GM23338 (cell line): ENCODE data around the gene HOXB4. TPM values are rescaled to one million over a fixed set of nuclear protein-coding genes. Genes with fewer than 3 reads are reported as not detected.
A peak's percentile ranks its signal among the peaks of the same experiment; 100 is the strongest.

Experiments
- ATAC-seq: fragments of 200-7000 bp; cut with Tn5 transposase; 3 replicates; pipeline ENCODE4 v1.9.1; 2020
- DNase-seq: peaks from one replicate; pipeline ENCODE4 v3.0.0-alpha.2; 2015; ENCODE audit warnings: low spot score
- H2AFZ ChIP-seq: fragments of 200-600 bp; sonication (generic); 2 replicates; pipeline ENCODE4 v1.8.0; 2016; ENCODE audit warnings: antibody characterized with exemption, mild to moderate bottlenecking, moderate library complexity
- H3F3A ChIP-seq: fragments of 200-600 bp; sonication (generic); replicated peaks from 2 replicates; pipeline ENCODE4 v1.8.0; 2017; ENCODE audit warnings: antibody characterized with exemption, mixed run types, low read depth
- H3K27ac ChIP-seq: fragments of 200-600 bp; sonication (generic); 2 replicates; pipeline ENCODE4 v1.6.1; 2016; ENCODE audit warnings: low read depth
- H3K27me3 ChIP-seq: fragments of 200-600 bp; sonication (generic); 2 replicates; pipeline ENCODE4 v1.8.0; 2016; ENCODE audit warnings: mild to moderate bottlenecking, mixed run types, moderate library complexity; ENCODE audit not compliant: insufficient read depth
- H3K36me3 ChIP-seq: fragments of 200-600 bp; sonication (generic); 2 replicates; pipeline ENCODE4 v1.8.0; 2016; ENCODE audit warnings: mild to moderate bottlenecking; ENCODE audit not compliant: insufficient read depth
- H3K4me1 ChIP-seq: fragments of 200-600 bp; sonication (generic); 2 replicates; pipeline ENCODE4 v1.8.0; 2016; ENCODE audit warnings: mild to moderate bottlenecking, moderate library complexity; ENCODE audit not compliant: insufficient read depth
- H3K4me2 ChIP-seq: fragments of 200-600 bp; sonication (generic); 2 replicates; pipeline ENCODE4 v1.7.1; 2017; ENCODE audit warnings: mixed run types
- H3K4me3 ChIP-seq: fragments of 200-600 bp; sonication (generic); 2 replicates; pipeline ENCODE4 v1.6.1; 2016; ENCODE audit warnings: mixed run types
- H3K79me2 ChIP-seq: fragments of 200-600 bp; sonication (generic); replicated peaks from 2 replicates; pipeline ENCODE4 v1.8.0; 2017; ENCODE audit warnings: mild to moderate bottlenecking; ENCODE audit not compliant: insufficient read depth
- H3K9me2 ChIP-seq: fragments of 200-600 bp; sonication (generic); 2 replicates; pipeline ENCODE4 v1.8.0; 2017; ENCODE audit not compliant: insufficient read depth
- H4K20me1 ChIP-seq: fragments of 200-600 bp; sonication (generic); replicated peaks from 2 replicates; pipeline ENCODE4 v1.8.0; 2017; ENCODE audit warnings: mild to moderate bottlenecking; ENCODE audit not compliant: insufficient read depth
- H3K27ac Mint-ChIP-seq: 2 replicates; pipeline ENCODE4 v1.8.0; 2020; ENCODE audit warnings: inconsistent platforms, mild to moderate bottlenecking, moderate library complexity, mixed read lengths
- H3K27me3 Mint-ChIP-seq: 3 replicates; pipeline ENCODE4 v1.8.0; 2022; ENCODE audit warnings: low read depth, mild to moderate bottlenecking, moderate library complexity, mixed read lengths, inconsistent platforms; ENCODE audit not compliant: insufficient read depth, poor library complexity
- H3K36me3 Mint-ChIP-seq: 3 replicates; pipeline ENCODE4 v1.8.0; 2021; ENCODE audit warnings: low read depth, mild to moderate bottlenecking, inconsistent platforms, moderate library complexity, mixed read lengths
- H3K4me1 Mint-ChIP-seq: 3 replicates; pipeline ENCODE4 v1.8.0; 2020; ENCODE audit warnings: mild to moderate bottlenecking, inconsistent platforms, mixed read lengths
- H3K4me3 Mint-ChIP-seq: 3 replicates; pipeline ENCODE4 v1.8.0; 2021; ENCODE audit warnings: moderate library complexity, mild to moderate bottlenecking, inconsistent platforms, mixed read lengths
- H3K9me3 Mint-ChIP-seq: 3 replicates; pipeline ENCODE4 v1.8.0; 2020; ENCODE audit warnings: moderate library complexity, mild to moderate bottlenecking, inconsistent platforms, mixed read lengths
- EZH2 ChIP-seq: fragments of 200-600 bp; sonication (generic); IDR thresholded peaks from one replicate; pipeline ENCODE4 v1.8.0; 2017; ENCODE audit warnings: antibody characterized with exemption, mild to moderate bottlenecking, low read depth; ENCODE audit not compliant: unreplicated experiment
- POLR2AphosphoS5 ChIP-seq: IDR thresholded peaks from 2 replicates; pipeline ENCODE4 v1.6.1; 2016; ENCODE audit warnings: antibody characterized with exemption, low read depth
- ZNF114 ChIP-seq: fragments of 250-450 bp; sonication (Bioruptor Pico); IDR thresholded peaks from 2 replicates; pipeline ENCODE4 v1.5.0; 2020; ENCODE audit warnings: mild to moderate bottlenecking, moderate library complexity
- ZNF331 ChIP-seq: fragments of 250-450 bp; sonication (Bioruptor Pico); IDR thresholded peaks from 2 replicates; pipeline ENCODE4 v1.5.0; 2020; ENCODE audit warnings: low read depth, mild to moderate bottlenecking, moderate library complexity
- polyA plus RNA-seq: library from polyadenylated mRNA; unstranded; fragments of >200 nt; fragmentation: Nextera tagmentation; extraction: Ambion mirVana; gene quantifications from 2 replicates; pipeline ENCODE4 v1.2.1, GENCODE V29; 2016
- total RNA-seq: library from RNA; depleted of rRNA; stranded (reverse); fragments of >200 nt; shearing (Covaris generic); gene quantifications from 2 replicates; pipeline ENCODE4 v1.2.3, GENCODE V29; 2014
- TF ChIP-seq, protein P1 (sequence below): IDR thresholded peaks from 2 replicates; pipeline ENCODE4 v1.6.1; 2016; ENCODE audit warnings: antibody characterized with exemption
- TF ChIP-seq, protein P2 (sequence below): IDR thresholded peaks from one replicate; pipeline ENCODE4 v1.6.1; 2018; ENCODE audit warnings: antibody characterized with exemption; ENCODE audit not compliant: unreplicated experiment

The HOXB4 gene
- total and polyA plus RNA-seq, 2 experiments from 2014 or later, result not detected

DNA sequence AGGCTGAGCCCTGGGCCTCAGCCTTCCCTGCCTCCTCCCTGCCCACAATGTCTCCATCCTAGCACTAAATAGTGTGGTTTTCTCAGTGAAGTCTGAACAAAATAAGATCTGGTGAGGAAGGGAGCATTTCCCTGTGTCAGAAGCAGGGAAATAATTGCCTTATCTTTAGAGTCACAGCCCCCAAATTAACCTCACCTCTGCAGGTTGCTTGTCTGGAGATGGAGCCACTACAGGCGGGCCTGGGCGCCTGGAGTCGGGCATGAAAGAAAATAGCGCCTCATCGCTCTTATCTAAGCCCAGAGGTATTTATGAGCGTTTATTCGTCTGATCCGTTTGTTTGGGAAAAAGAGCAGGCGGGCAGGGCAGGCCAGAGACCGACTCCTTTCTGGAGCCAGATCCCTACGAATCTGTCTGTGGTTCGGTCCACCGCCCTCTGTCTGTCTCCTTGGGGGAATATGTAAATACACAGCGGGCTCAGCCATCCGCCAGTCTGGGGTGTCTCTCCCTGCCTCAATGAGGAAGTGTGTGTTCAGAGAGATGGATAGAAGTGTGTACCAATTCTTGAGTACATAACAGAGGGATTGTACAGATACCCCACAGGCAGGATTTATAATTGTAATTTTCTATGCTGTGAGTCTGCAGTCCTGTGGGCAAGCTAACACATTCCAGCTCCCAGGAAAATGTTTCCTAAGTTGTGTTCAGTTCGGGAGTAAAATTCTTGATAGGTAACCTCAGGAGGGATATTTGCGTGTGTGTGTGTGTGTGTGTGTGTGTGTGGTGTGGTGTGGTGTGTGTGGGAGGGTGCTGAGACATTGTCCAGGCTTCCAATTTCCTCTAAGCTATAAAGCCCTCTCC is 22.3 kb upstream of the HOXB4 start:
- Histone ChIP-seq H2AFZ (no peak overlapping the region), H3K27ac (no peak overlapping the region), H3F3A (peaks cover 65% of the 10 kb centered on the region), H3K4me1 (peaks cover 44% of the 10 kb centered on the region), H3K4me3 (no peak overlapping the region), H3K27me3 (peaks cover 100% of the 10 kb centered on the region), H3K4me2 (no peak overlapping the region), H3K79me2 (no peaks in the 10 kb centered on the region), H4K20me1 (peaks cover 71% of the 10 kb centered on the region), H3K36me3 (no peaks in the 10 kb centered on the region), H3K9me2 (no peaks in the 10 kb centered on the region)
- no peak for TF ChIP-seq ZNF114
- TF ChIP-seq ZNF331 (CRISPR knock-in tag), result no peak
- TF ChIP-seq EZH2, result peak; percentile 89
- ATAC-seq (no peak), DNase-seq (no peak)
- peaks cover 100% of the 10 kb centered on the region for H3K27me3 Mint-ChIP-seq
- H3K27ac Mint-ChIP-seq, result no peak overlapping the region
- H3K36me3 Mint-ChIP-seq, result peaks cover 3% of the 10 kb centered on the region; the same call in 1 of the 3 replicates
- peaks cover 25% of the 10 kb centered on the region for H3K4me1 Mint-ChIP-seq
- no peak overlapping the region for H3K4me3 Mint-ChIP-seq
- H3K9me3 Mint-ChIP-seq, result peaks cover 4% of the 10 kb centered on the region; the same call in 1 of the 3 replicates

DNA sequence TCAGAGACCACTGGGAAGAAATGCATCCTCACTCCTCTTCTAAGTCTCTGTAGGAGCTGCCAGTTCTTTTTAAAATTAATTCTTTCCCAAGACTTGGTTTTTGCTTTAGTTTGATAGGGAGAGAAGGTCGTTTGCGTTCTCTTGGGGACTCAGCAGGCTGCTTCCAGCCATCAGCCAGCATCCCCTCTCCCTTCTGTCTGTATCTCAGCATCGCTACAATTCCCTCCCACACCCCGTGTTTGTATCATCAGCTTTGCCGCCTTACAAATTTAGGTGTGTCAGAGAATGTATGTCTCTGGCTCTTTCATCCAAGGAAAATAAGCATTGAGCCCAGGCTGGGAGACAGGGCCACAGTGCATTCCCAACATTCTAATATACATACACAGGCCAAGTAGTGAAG is 21.2 kb upstream of the HOXB4 start:
- Histone ChIP-seq H3F3A (peaks cover 64% of the 10 kb centered on the region), H3K4me3 (no peak overlapping the region), H3K27me3 (peaks cover 100% of the 10 kb centered on the region), H3K9me2 (no peaks in the 10 kb centered on the region), H3K27ac (no peak overlapping the region), H3K79me2 (no peaks in the 10 kb centered on the region), H3K36me3 (no peaks in the 10 kb centered on the region), H3K4me1 (peaks cover 49% of the 10 kb centered on the region), H4K20me1 (peaks cover 66% of the 10 kb centered on the region), H3K4me2 (no peak overlapping the region), H2AFZ (no peak overlapping the region)
- no peak overlapping the region for H3K27ac Mint-ChIP-seq
- peaks cover 3% of the 10 kb centered on the region; the same call in 1 of the 3 replicates for H3K36me3 Mint-ChIP-seq
- H3K4me1 Mint-ChIP-seq, result peaks cover 27% of the 10 kb centered on the region
- TF ChIP-seq, protein P1, sequence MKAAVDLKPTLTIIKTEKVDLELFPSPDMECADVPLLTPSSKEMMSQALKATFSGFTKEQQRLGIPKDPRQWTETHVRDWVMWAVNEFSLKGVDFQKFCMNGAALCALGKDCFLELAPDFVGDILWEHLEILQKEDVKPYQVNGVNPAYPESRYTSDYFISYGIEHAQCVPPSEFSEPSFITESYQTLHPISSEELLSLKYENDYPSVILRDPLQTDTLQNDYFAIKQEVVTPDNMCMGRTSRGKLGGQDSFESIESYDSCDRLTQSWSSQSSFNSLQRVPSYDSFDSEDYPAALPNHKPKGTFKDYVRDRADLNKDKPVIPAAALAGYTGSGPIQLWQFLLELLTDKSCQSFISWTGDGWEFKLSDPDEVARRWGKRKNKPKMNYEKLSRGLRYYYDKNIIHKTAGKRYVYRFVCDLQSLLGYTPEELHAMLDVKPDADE, result no peak
- TF ChIP-seq EZH2, result peak; percentile 92
- TF ChIP-seq POLR2AphosphoS5, result no peak
- DNase-seq (no peak), ATAC-seq (no peak)
- peaks cover 100% of the 10 kb centered on the region for H3K27me3 Mint-ChIP-seq
- peaks cover 4% of the 10 kb centered on the region; the same call in 1 of the 3 replicates for H3K9me3 Mint-ChIP-seq
- H3K4me3 Mint-ChIP-seq, result no peak overlapping the region

GRCh38 chr17:48598736-48599135 is 20.6 kb upstream of the HOXB4 start:
- H4K20me1 ChIP-seq, result peaks cover 63% of the 10 kb centered on the region
- H3K27me3 Mint-ChIP-seq, result peaks cover 100% of the 10 kb centered on the region
- no peak overlapping the region for H3K4me2 ChIP-seq

More at GRCh38 chr17:48598736-48599135, 20.6 kb upstream of the HOXB4 start:
- H3K27ac ChIP-seq, result no peak overlapping the region
- H2AFZ ChIP-seq, result no peak overlapping the region
- no peak overlapping the region for H3K4me3 Mint-ChIP-seq
- no peaks in the 10 kb centered on the region for H3K79me2 ChIP-seq
- H3K9me3 Mint-ChIP-seq, result peaks cover 4% of the 10 kb centered on the region; the same call in 1 of the 3 replicates
- peaks cover 63% of the 10 kb centered on the region for H3F3A ChIP-seq
- no peak overlapping the region for H3K27ac Mint-ChIP-seq
- DNase-seq (no peak), ATAC-seq (no peak)
- H3K4me1 Mint-ChIP-seq, result peaks cover 31% of the 10 kb centered on the region
- H3K4me1 ChIP-seq, result peaks cover 49% of the 10 kb centered on the region
- no peak overlapping the region for H3K4me3 ChIP-seq
- TF ChIP-seq, protein P2, sequence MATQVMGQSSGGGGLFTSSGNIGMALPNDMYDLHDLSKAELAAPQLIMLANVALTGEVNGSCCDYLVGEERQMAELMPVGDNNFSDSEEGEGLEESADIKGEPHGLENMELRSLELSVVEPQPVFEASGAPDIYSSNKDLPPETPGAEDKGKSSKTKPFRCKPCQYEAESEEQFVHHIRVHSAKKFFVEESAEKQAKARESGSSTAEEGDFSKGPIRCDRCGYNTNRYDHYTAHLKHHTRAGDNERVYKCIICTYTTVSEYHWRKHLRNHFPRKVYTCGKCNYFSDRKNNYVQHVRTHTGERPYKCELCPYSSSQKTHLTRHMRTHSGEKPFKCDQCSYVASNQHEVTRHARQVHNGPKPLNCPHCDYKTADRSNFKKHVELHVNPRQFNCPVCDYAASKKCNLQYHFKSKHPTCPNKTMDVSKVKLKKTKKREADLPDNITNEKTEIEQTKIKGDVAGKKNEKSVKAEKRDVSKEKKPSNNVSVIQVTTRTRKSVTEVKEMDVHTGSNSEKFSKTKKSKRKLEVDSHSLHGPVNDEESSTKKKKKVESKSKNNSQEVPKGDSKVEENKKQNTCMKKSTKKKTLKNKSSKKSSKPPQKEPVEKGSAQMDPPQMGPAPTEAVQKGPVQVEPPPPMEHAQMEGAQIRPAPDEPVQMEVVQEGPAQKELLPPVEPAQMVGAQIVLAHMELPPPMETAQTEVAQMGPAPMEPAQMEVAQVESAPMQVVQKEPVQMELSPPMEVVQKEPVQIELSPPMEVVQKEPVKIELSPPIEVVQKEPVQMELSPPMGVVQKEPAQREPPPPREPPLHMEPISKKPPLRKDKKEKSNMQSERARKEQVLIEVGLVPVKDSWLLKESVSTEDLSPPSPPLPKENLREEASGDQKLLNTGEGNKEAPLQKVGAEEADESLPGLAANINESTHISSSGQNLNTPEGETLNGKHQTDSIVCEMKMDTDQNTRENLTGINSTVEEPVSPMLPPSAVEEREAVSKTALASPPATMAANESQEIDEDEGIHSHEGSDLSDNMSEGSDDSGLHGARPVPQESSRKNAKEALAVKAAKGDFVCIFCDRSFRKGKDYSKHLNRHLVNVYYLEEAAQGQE, result no peak
- peak; percentile 62 for TF ChIP-seq EZH2
- H3K9me2 ChIP-seq, result no peaks in the 10 kb centered on the region
- peaks cover 3% of the 10 kb centered on the region; the same call in 1 of the 3 replicates for H3K36me3 Mint-ChIP-seq
- H3K36me3 ChIP-seq, result no peaks in the 10 kb centered on the region
- peaks cover 100% of the 10 kb centered on the region for H3K27me3 ChIP-seq
